HEK293T (cell line): ENCODE data around the gene MS4A14.

Experiments
- CTCF ChIA-PET: fragments of 350-600 bp; formaldehyde crosslinking; extraction: SDS; loops from one replicate; lab custom pipeline; 2021; ENCODE audit warnings: antibody characterized with exemption, inconsistent platforms; lab: Yijun Ruan, JAX
- POLR2A ChIA-PET: fragments of 350-600 bp; formaldehyde crosslinking; extraction: SDS; loops from one replicate; lab custom pipeline; 2020; ENCODE audit warnings: antibody characterized with exemption, inconsistent platforms; lab: Yijun Ruan, JAX
- DNase-seq: peaks from one replicate; pipeline ENCODE4 v3.0.0; 2012; ENCODE audit warnings: mixed read lengths; ENCODE audit errors: extremely low spot score
- ARNT ChIP-seq: fragments of 450-650 bp; IDR thresholded peaks from 2 replicates; pipeline ENCODE4 v1.6.1; 2017; ENCODE audit warnings: mild to moderate bottlenecking
- BHLHE40 ChIP-seq: fragments of 450-650 bp; IDR thresholded peaks from 2 replicates; pipeline ENCODE4 v1.6.1; 2016; ENCODE audit warnings: mild to moderate bottlenecking, moderate library complexity, borderline replicate concordance
- CTBP1 ChIP-seq: fragments of 450-650 bp; IDR thresholded peaks from 2 replicates; pipeline ENCODE4 v1.6.1; 2016; ENCODE audit warnings: borderline replicate concordance
- ELF4 ChIP-seq: fragments of 450-650 bp; IDR thresholded peaks from 2 replicates; pipeline ENCODE4 v1.6.1; 2017; ENCODE audit warnings: antibody characterized with exemption
- FOXA1 ChIP-seq: fragments of 450-650 bp; IDR thresholded peaks from 2 replicates; pipeline ENCODE4 v1.6.1; 2016; ENCODE audit warnings: mild to moderate bottlenecking
- FOXK2 ChIP-seq: fragments of 450-650 bp; IDR thresholded peaks from 2 replicates; pipeline ENCODE4 v1.6.1; 2016; ENCODE audit warnings: mild to moderate bottlenecking
- FOXM1 ChIP-seq: fragments of 450-650 bp; IDR thresholded peaks from 2 replicates; pipeline ENCODE4 v1.6.1; 2017; ENCODE audit warnings: mild to moderate bottlenecking, borderline replicate concordance
- HDGF ChIP-seq: fragments of 450-650 bp; IDR thresholded peaks from 2 replicates; pipeline ENCODE4 v1.6.1; 2017; ENCODE audit warnings: antibody characterized with exemption, borderline replicate concordance
- L3MBTL2 ChIP-seq: fragments of 450-650 bp; conservative IDR thresholded peaks from 2 replicates; pipeline ENCODE4 v1.6.1; 2016; ENCODE audit warnings: mild to moderate bottlenecking
- LEF1 ChIP-seq: fragments of 450-650 bp; IDR thresholded peaks from 2 replicates; pipeline ENCODE4 v1.6.1; 2017; ENCODE audit warnings: mild to moderate bottlenecking, borderline replicate concordance
- NFRKB ChIP-seq: fragments of 450-650 bp; IDR thresholded peaks from 2 replicates; pipeline ENCODE4 v1.6.1; 2016; ENCODE audit warnings: mild to moderate bottlenecking, moderate library complexity
- SP1 ChIP-seq: fragments of 450-650 bp; IDR thresholded peaks from 2 replicates; pipeline ENCODE4 v1.6.1; 2017
- SUZ12 ChIP-seq: fragments of 450-650 bp; IDR thresholded peaks from 2 replicates; pipeline ENCODE4 v1.6.1; 2016; ENCODE audit warnings: mild to moderate bottlenecking
- TARDBP ChIP-seq: fragments of 450-650 bp; IDR thresholded peaks from 2 replicates; pipeline ENCODE4 v1.6.1; 2016
- ZNF384 ChIP-seq: fragments of 450-650 bp; IDR thresholded peaks from 2 replicates; pipeline ENCODE4 v1.6.1; 2016
- TF ChIP-seq, protein P1 (sequence below): fragments of 450-650 bp; IDR thresholded peaks from 2 replicates; pipeline ENCODE4 v1.6.1; 2016

MS4A14 gene

DNA sequence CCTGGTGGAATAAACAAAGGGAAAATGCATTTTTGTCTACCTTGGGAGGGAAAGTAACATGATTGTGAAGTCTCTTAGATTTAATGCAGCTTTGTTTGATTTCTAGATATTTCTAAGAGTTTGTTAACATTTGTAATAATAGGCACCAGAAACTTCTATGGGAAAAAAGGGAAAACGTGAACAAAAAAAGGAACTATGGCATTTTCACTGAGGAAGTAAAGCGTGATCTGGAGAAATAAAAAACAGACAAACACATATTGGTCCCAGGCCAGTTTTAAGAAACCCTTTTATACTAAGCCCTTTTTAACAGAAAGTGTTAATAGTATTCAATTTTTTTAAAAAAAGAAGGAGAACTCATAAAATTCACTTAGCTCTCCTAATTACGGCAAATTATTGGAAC lies 24.9 kb upstream of the MS4A14 start:
- DNase-seq, result no peak
- ChIA-PET CTCF (no interaction called here), POLR2A (no interaction called here)
- TF ChIP-seq SP1 (no peak), HDGF (no peak), NFRKB (no peak), BHLHE40 (no peak), ARNT (no peak), FOXA1 (no peak), FOXM1 (no peak), ELF4 (no peak), ZNF384 (no peak), L3MBTL2 (no peak), TARDBP (no peak), FOXK2 (no peak), SUZ12 (no peak)

DNA sequence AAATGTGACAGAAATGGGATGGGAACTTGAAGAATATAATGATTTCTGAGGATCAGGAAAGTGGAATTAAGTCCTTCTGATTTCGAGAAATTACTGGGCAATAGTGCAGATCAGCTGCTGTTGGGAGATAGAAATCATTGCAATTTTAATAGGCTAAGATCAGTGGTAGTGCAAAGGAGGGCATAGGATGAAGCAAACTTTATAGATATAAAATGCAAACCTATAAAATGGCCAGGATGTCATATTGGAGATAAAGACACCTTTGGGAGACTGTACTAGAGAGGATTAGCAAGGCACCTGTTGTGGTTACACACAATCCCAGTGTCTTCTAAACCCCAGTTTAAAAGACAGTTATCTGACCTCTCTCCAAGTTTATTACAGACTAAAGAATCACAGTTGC lies 24.4 kb upstream of the MS4A14 start:
- ChIA-PET CTCF (no interaction called here), POLR2A (no interaction called here)
- DNase-seq, result no peak
- TF ChIP-seq, protein P1, sequence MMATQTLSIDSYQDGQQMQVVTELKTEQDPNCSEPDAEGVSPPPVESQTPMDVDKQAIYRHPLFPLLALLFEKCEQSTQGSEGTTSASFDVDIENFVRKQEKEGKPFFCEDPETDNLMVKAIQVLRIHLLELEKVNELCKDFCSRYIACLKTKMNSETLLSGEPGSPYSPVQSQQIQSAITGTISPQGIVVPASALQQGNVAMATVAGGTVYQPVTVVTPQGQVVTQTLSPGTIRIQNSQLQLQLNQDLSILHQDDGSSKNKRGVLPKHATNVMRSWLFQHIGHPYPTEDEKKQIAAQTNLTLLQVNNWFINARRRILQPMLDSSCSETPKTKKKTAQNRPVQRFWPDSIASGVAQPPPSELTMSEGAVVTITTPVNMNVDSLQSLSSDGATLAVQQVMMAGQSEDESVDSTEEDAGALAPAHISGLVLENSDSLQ, result no peak
- TF ChIP-seq LEF1 (no peak), L3MBTL2 (no peak), SP1 (no peak), FOXK2 (no peak), TARDBP (no peak), NFRKB (no peak), FOXM1 (no peak), HDGF (no peak)

DNA sequence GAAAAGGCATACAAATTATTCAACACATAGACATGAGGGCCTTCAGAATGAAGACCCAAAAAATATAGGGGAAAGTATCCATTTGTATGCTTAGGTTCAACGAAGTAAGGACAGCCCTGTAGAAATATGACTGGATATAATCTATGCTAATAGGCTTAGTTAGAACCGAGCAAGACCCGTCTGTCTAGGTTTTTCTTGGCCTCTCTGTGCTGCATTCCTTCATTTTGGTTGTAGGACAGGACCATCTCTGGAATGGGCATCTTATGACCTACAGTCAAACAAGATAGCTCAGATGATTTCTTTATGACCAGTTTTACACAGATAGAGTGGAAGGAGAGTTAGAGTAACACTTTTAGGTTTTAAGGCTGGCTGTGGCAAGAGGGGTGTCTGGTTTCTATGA lies 23.5 kb upstream of the MS4A14 start:
- ChIA-PET CTCF (no interaction called here), POLR2A (no interaction called here)
- no peak for TF ChIP-seq SUZ12
- no peak for TF ChIP-seq ZNF384
- TF ChIP-seq, protein P1, result no peak
- TF ChIP-seq CTBP1, result no peak
- TF ChIP-seq L3MBTL2, result no peak
- no peak for TF ChIP-seq BHLHE40
- TF ChIP-seq ARNT, result no peak
- no peak for TF ChIP-seq FOXK2
- no peak for TF ChIP-seq NFRKB
- no peak for DNase-seq

DNA sequence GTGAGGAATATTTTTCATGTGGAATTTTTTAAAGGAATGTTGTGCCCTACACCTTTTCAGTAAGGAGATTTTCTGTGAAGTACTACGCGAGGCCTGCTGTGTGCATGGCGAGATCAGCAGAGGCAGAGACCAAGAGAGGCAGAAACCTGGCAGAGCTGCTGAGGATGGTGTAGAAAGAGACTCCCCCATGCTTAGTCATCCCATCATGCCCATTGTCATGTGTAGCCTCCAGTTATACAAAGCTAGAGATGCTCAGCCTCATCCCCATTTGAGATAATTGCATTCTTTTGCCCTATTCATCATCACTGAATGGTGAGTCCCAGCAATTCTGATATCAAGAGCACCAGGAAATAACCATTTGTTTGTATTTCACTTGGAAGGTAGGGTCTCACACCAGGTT lies 20.9 kb upstream of the MS4A14 start:
- CTCF ChIA-PET, result no interaction called here
- TF ChIP-seq NFRKB, result no peak
- TF ChIP-seq FOXM1, result no peak
- TF ChIP-seq TARDBP, result no peak
- TF ChIP-seq CTBP1, result no peak
- no peak for TF ChIP-seq SUZ12
- DNase-seq, result no peak
- POLR2A ChIA-PET, result no interaction called here

- TF ChIP-seq SP1, result no peak
- TF ChIP-seq, protein P1, result no peak
- TF ChIP-seq ZNF384, result no peak
- TF ChIP-seq L3MBTL2, result no peak
- TF ChIP-seq BHLHE40, result no peak
- no peak for TF ChIP-seq LEF1
Measured at GRCh38 chr11:60376601-60377000, 19.7 kb upstream of the MS4A14 start.

GRCh38 chr11:60377401-60378136 lies 18.7 kb upstream of the MS4A14 start:
- ChIA-PET POLR2A (no interaction called here), CTCF (no interaction called here)
- TF ChIP-seq SUZ12 (no peak), ARNT (no peak)
- DNase-seq, result no peak

More at GRCh38 chr11:60376601-60377000, 19.7 kb upstream of the MS4A14 start:
- CTCF ChIA-PET, result no interaction called here
- POLR2A ChIA-PET, result no interaction called here
- DNase-seq, result no peak

DNA sequence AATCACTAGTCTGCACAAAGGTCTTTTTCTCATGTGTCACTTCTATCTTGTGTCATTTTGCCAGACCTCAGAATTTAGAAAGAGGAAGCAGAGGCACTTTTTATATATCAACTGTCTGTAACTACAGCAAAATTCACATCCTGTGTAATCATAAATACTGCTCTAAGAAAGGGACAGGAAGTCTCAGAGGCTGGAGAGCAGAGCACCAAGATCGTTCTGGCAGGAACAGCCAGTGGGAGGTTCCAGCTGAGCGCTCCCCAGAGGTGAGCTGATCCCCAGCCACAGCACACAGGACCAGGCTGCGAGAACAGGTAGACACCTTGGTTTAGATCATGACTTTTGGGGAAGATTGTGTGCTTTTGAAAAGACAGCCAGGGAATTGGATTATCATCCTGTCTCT lies 17.9 kb upstream of the MS4A14 start, which contains the start of gene MS4A7:
TSS of gene MS4A7 (plus strand) at position 179 of the 400 bp plus-strand sequence. CDS start 4,610 bp downstream, outside the sequence.
- no peak for DNase-seq
- ChIA-PET CTCF (no interaction called here), POLR2A (no interaction called here)
- TF ChIP-seq LEF1 (no peak), ZNF384 (no peak), SP1 (no peak), HDGF (no peak), ELF4 (no peak), FOXK2 (no peak), NFRKB (no peak), FOXM1 (no peak), ARNT (no peak), SUZ12 (no peak), L3MBTL2 (no peak), BHLHE40 (no peak), FOXA1 (no peak), CTBP1 (no peak), TARDBP (no peak)
- TF ChIP-seq, protein P1, result no peak
